PC-3 (cell line): ENCODE data around the gene ELAVL3.

Source experiments
- CTCF ChIP-seq: fragments of 300-600 bp; sonication (generic); conservative IDR thresholded peaks from 2 replicates; pipeline ENCODE4 v1.5.1; 2017; ENCODE audit warnings: antibody characterized with exemption, low read depth, mild to moderate bottlenecking, low read length
- EZH2 ChIP-seq: fragments of 300-600 bp; sonication (generic); IDR thresholded peaks from one replicate; pipeline ENCODE4 v1.6.1; 2017; ENCODE audit warnings: antibody characterized with exemption, mild to moderate bottlenecking, low read length; ENCODE audit not compliant: unreplicated experiment
- EZH2phosphoT487 ChIP-seq: fragments of 300-600 bp; sonication (generic); IDR thresholded peaks from 2 replicates; pipeline ENCODE4 v1.6.1; 2018; ENCODE audit warnings: mild to moderate bottlenecking, antibody characterized with exemption, low read length, borderline replicate concordance

GRCh38 chr19:11418094-11418548 lies 62.7 kb downstream of the ELAVL3 start:
- TF ChIP-seq CTCF (no peak), EZH2 (no peak), EZH2phosphoT487 (no peak)
